K562 treated with DMSO at 1 percent for 48 hours (cell line): ENCODE results near the gene PRDM8. TPM values are rescaled to one million over a fixed set of nuclear protein-coding genes. Genes with fewer than 3 reads are reported as not detected.

Source experiments
- total RNA-seq: library from RNA; unstranded; fragments of 300-600 nt; gene quantifications from 2 replicates; pipeline ENCODE4 v1.2.3, GENCODE V29; 2022; ENCODE audit warnings: low replicate concordance; ENCODE audit errors: extremely low read depth

The PRDM8 gene
- total RNA-seq, result not detected in 2 replicates

DNA sequence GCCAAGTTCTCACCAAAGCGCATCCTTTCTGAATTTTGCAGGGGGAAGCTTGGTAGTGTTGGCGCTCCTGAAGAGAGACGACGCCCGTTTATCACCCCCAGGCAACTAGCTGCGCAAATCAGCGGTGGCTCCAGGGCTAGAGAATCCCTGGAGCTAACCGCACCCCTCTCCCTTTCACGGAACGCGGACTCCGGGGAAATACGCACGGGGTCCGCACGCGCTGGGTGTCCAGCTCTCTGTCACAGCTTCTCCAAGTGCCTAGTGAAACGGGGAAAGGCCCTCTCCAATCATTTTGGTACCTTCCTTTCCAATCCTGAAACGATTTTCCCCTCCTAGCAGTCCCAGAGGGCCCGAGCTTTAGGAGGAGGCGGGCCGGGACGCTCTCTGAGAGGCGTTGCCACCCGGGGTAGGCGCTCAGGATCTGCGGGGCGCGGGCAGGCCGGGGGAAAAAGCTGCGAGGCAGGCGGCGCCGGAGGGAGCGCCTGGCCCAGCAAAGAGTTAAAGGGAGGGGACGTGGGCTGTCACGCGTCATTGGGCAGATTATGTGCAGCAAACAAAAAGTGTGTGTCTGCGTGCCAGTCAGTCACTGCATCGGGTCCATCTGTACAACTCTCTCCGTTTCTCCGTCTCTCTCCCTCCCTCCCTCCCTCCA lies at the start of gene PRDM8:
PRDM8 (plus strand) TSS at position 582 of the 652 bp plus-strand sequence. CDS start 2,578 bp downstream, outside the sequence.

Other genes starting within 250 kb of the PRDM8 start
- not detected in 2 replicates for gene ANTXR2, start 124.3 kb upstream of the PRDM8 start, total RNA-seq
- gene FGF5, start 69.2 kb downstream of the PRDM8 start, total RNA-seq, result not detected in 2 replicates
- gene CFAP299, start 138.2 kb downstream of the PRDM8 start, total RNA-seq, result not detected in 2 replicates